Measurements from ENCODE around the gene TTC28. TPM values are rescaled to one million over a fixed set of nuclear protein-coding genes. Genes with fewer than 3 reads are reported as not detected.
"Not testable (repeated sequence)": the region's sequence is repeated elsewhere in the genome, so short reads cannot be mapped to it uniquely, and the experiment has no call there.

The TTC28 gene
- 3.2 and 5.9 TPM in 2 replicates for total RNA-seq
- 7.4 TPM for polyA plus RNA-seq (2012)

DNA sequence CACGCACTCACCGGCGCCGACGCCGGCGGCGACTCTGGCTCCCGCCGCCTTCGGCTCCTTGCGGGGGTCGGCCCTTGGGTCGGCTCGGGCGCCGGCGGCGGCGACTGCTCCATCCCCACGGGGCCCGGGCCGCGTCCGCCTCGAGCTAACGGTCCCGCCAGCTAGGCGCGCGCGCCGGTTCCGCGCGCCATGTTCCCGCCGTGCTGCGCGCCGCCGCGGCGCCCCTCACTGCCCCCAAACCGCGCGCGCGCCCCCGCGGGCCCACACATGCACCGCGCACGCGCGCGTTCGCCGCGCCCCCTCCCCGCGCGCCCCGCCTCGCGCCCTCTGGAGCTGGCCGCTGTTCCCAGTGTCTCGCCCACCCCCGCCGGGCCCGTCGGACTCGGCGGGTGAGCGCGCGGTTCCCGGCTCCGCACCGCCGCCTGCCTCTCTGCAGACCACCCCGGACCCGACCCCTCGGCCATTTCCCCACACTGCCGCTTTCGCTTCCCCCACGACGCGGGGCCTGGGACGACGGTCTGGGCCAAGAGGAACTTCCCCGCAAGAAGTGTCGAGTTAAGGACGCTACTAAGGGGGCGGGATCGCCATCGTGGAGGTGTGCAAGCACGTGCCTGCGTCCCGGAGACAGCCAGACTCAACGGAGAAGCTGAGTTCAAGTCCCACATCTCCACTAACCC, at the start of gene TTC28:
Gene TTC28 (minus strand): TSS at position 230 of the 677 bp plus-strand sequence. CDS start 117 bp downstream, at position 113.
- DNase-seq (ENCODE audit: low read depth), result peak; percentile 79

DNA sequence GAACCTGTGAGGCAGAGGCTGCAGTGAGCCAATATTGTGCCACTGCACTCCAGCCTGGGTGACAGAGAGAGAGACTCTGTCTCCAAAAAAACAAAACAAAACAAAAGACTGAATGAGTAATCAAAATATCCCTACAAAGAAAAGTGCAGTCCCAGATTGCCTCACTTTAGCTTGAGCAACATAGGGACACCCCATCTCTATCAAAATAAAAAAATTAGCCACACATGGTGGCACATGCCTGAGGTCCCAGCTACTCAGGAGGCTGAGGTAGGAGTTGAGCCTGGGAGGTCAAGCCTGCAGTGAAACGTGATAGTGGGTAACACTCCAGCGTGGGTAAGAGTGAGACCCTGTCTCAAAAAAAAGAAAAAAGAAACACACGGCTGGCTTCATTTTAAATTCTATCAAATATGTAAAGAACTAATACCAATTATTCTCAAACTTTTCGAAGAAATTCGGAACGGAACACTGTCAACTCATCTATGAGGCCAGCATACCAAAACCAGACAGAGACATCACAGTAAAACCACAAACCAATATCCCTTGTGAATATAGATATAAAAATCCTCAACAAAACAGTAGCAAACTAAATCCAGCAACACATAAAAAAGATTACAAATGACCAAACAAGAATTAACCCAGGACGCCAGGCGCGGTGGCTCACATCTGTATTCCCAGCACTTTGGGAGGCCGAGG, 49.1 kb upstream of the TTC28 start:
- DNase-seq (ENCODE audit: low read depth), result no peak

DNA sequence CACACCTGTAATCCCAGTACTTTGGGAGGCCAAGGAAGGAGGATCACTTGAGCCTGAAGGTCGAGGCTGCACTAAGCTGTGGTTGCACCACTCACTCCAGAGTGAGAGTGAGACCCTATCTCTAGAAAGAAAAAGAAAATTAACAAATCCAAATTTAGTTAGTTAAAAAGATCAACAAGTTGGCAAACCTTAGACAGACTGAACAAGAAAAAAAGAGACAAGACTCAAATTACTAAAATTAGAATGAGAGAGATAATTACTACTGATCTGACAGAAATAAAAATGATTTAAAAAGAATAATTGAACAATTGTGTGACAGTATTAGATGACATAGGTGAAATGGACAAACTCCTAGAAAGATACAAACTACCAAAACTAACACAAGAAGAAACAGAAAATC, 48.4 kb upstream of the TTC28 start:
- DNase-seq (ENCODE audit: low read depth), result no peak

- DNase-seq (ENCODE audit: low read depth), result no peak
Observed at GRCh38 chr22:28718044-28718443, 38.4 kb upstream of the TTC28 start.

DNA sequence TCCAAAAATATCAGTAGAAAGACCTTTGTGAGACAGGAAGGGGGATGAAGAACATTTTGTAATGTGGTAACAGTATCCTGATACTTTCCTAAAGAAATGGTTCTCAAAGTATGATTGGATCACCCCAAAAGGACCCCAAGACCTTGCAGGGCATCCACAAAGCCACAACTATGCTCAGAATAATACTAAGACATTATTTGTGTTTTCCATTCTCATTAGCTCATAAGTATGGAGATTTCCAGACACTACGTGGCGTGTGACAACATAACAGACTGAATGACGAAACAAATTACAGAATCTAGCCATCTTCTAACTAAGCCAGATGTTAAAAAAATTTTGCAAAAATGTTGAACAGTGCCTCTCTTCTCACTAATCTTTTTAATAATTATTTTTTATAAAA, 37.0 kb upstream of the TTC28 start:
- DNase-seq (ENCODE audit: low read depth), result no peak

- DNase-seq (ENCODE audit: low read depth), result no peak
Observed at GRCh38 chr22:28715611-28716010, 36.0 kb upstream of the TTC28 start.

GRCh38 chr22:28714043-28714628, 34.5 kb upstream of the TTC28 start:
- no peak for DNase-seq (ENCODE audit: low read depth)

- DNase-seq (ENCODE audit: low read depth), result peak; percentile 76
Observed at GRCh38 chr22:28711820-28712777, 32.5 kb upstream of the TTC28 start.

GRCh38 chr22:28711341-28711740, 31.7 kb upstream of the TTC28 start:
- DNase-seq (ENCODE audit: low read depth), result no peak

DNA sequence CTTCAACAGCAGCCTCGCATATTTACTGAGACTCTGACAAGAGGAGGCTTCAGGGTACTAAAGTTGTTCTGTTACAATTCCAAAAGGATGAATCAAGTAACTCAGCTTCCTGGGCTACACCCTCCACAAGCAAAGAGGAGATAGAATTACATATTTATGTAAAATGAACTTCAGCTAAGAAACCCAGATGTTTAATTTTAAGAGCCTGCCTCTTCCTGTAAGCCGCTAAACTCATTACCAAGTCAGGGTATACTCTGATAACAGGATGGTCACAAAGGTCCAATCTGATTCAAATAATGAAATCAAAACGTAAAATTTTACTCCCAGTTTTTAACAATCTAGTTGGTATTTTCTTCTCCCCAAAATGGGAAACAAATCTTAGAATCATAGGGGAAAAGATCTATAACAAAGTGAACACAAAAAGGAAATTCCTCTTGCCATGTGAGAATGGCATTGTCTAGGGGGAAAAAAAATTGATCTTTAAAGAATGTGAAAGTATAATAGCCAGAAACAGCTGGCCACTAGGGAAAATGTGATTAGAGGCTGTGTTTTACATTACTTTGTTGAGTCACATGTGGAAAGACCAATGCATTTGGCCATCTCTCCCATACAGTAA, 31.0 kb upstream of the TTC28 start:
- DNase-seq (ENCODE audit: low read depth), result peak; percentile 72

DNA sequence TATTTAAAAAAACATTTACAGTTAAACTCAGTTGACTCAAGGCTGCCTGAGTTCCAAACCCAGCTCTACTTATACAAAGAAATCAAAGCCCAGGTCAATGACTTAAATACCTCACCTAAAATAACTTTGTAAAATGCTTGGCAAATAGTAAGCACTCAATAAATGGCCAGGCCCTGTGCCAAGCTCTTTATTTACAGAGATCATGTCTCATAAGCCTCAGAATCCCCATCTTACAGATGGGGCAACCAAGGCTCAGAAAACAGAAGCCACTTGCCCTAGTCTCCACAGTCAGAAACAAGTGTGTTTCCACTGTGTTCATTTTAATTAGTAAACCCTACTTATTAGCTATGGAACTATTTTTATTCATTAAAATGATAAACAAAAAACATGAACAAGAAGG, 30.5 kb upstream of the TTC28 start:
- no peak for DNase-seq (ENCODE audit: low read depth)

DNA sequence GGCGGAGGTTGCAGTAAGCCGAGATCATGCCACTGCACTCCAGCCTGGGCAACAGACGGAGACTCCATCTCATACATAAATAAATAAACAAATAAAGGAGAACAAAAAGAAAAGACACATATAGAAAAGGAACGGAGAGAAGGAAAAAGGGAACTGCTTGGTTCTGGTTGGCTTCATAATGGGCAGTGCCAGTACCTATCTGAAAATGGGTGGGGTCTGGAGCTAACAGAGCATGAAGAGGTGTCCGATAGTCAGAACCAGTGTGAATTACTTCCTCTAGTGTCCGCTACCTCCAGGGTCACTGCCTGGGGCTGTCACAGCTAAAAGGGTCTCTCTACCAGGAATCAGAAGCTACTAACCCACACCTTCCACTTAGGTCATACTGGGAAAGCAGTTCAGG, 27.2 kb upstream of the TTC28 start:
- DNase-seq (ENCODE audit: low read depth), result no peak

DNA sequence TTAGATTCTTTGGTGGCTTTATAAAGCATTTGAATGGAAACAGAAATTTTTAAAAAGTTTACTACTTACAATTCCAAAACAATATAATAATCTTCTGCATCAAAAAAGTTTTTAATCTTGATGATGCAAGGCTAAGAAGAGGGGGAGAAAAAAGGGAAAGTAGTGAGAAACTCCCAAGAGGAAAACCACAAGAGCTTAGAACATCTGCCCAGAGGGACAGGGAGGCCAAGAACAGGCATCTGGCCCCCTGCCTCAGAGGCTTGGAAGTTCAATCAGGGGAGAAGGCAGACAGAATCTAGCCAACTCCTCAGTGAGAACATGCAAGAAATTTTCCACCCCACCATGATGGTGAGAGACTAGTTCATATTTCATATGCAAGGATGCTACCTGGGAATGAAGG, 23.8 kb upstream of the TTC28 start:
- DNase-seq (ENCODE audit: low read depth), result peak; percentile 26

GRCh38 chr22:28702891-28703290, 23.3 kb upstream of the TTC28 start:
- DNase-seq (ENCODE audit: low read depth), result no peak

DNA sequence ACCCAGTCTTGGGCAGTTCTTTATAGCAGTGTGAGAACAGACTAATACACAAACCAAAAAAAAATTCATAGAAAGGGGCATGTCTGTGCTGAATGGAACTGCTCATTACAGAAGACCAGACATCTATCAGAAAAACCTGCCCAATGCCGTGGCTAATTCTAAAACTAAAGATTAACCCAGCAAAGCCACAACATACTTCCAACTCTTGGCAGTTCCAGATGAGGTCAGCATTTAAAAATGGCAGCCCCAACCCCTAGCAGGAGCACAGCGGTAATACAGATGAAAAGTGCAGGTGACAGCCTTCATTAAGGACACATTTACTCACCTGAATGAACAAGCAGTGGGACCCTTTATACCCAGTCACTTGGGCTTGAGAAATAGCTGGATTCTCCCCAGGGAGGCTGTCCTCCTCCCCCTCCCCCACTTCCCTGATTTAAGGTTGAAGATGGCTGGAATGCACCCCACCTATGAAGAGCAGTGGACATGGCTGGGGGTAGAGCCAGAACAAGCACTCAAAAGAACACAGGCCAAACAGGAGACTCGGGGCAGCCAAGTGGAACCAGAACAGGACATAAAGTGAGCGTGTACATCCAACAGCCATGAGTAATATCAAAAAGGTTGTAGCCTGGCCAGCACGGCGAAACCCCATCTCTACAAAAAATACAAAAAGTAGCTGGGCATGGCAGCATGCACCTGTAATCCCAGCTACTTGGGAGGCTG, 13.6 kb upstream of the TTC28 start:
- DNase-seq (ENCODE audit: low read depth), result peak; percentile 21

- not testable (repeated sequence) for DNase-seq (ENCODE audit: low read depth)
Observed at GRCh38 chr22:28689796-28690195, 10.2 kb upstream of the TTC28 start.

DNA sequence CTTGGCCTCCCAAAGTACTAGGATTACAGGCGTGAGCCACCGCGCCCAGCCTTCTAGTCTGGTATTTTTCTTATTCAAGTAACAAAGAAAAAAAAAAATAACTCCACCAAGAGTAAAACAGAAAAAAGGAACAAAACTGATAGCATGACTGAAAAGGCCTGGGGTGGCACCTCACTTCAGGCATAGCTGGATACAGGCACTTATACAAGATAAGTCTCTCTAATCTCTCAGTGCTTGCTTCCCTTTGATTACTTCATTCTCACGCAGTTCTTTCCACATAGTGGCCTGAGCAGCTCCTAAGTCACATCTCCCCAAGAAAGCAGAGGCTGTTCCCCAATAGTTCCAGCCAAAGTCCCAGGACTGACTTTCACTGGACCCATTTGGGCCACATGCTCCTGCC, 3.3 kb upstream of the TTC28 start:
- not testable (repeated sequence) for DNase-seq (ENCODE audit: low read depth)

- not testable (repeated sequence) for DNase-seq (ENCODE audit: low read depth)
Observed at GRCh38 chr22:28680813-28681490, 1.3 kb upstream of the TTC28 start.

DNA sequence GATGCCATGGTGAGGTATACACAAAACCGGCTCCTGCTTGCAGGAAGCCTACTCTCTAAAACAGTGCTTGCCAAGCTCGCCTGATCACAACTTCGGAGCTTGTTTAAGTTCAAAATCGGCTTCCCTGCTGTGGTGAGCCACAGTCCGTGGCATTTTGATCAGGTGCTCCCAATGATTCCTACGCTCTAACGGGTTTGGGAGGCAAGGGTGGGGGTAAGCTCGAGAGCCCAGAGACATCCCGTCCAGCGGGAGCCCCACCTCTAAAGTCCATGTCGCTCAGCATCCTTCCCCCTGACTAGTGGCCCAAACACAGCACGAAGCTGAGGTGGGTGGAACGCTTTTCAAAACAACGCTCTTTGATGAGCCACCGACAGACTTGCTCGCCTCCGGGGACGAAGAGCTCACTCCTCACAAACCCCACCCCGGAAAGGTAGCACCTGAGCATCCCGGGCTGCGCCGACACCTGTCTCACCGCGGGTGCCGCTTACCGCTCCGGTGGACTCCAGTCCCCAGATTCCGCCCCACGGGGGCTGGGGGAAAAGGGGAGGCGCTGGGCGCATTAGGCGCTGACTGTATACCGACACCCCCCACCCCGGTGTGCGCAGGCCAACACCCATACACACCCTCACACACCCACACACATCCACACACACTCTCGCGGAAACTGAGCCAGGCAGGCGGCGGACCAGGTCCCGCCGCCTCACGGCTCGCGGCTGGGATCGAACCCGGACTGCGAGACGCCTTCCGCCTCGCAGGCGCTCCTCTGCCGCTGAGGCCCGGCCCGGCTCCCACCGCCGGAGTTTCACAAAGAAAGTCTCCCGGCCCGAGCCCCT, 646 bp downstream of the TTC28 start:
- DNase-seq (ENCODE audit: low read depth), result not testable (repeated sequence)
